ENCODE data around the gene SERPING1. TPM values are rescaled to one million over a fixed set of nuclear protein-coding genes. Genes with fewer than 3 reads are reported as not detected.

SERPING1 gene
- total RNA-seq, 6 donors from 2014 or later, result 306 to 573 (median 469) TPM

DNA sequence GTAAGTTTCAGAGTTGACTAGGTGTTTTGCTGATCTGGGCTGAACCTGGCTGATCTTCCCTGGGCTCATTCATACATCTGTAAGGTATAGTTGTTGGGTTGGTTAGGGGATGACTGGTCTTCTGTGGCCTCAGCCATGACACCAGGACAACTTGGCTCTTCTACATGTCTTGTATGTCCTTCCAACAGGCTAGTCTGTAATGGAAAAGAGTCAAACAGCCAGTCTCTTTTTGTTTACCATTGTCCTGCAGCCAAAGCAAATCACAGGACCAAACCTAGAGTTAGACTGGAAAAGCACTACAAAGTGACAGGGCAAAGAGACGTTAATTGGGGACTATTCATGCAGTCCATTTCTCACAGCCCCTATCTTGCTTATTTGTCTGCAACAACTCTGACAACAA, 17.8 kb downstream of the SERPING1 start:
- WGBS, 2 donors, result 64 to 74% methylated on average over 1 of the region's 1 CpG

DNA sequence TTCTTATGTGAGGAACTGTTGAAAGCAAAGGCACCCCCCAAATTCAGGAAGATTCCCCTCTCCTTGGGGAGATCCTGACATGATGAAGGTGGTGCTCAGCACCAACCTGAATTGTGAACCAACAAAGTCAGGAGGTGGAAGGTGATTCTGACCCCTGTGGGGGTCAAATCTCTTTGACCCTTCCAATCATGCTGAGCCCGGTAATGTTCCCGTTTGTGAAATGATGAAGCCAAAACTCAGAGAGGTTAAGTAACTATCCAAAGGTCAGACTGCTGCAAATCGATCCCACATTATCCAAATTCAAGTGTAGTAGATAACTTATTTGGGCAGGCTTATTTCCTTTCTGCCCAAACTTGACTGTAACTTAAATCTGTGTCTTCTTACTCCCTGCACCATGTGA, 19.1 kb downstream of the SERPING1 start:
- peaks cover 19 to 66% (median 33%) of the 10 kb centered on the region in 4 donors for H3K36me3 ChIP-seq

More for the DNA sequence above, 17.8 kb downstream of the SERPING1 start:
- H3K27ac ChIP-seq, result no peak overlapping the region
- no peak overlapping the region for H3K4me3 ChIP-seq
- ATAC-seq (ENCODE audit: low FRiP score in 2 of 2) (no peak), DNase-seq (no peak)
- H3K27me3 ChIP-seq, result no peaks in the 10 kb centered on the region
- no peaks in the 10 kb centered on the region for H3K4me1 ChIP-seq
- peaks cover 19 to 69% (median 40%) of the 10 kb centered on the region in 4 donors for H3K36me3 ChIP-seq
- peaks cover 0 to 9% (median 3%) of the 10 kb centered on the region in 4 donors for H3K9me3 ChIP-seq
- TF ChIP-seq POLR2AphosphoS5 (IDR thresholded peaks at IDR 0.05), result no peak
- no peak for TF ChIP-seq EP300 (IDR thresholded peaks at IDR 0.05)
- TF ChIP-seq POLR2A (IDR thresholded peaks at IDR 0.05), result no peak
- TF ChIP-seq, protein P1, sequence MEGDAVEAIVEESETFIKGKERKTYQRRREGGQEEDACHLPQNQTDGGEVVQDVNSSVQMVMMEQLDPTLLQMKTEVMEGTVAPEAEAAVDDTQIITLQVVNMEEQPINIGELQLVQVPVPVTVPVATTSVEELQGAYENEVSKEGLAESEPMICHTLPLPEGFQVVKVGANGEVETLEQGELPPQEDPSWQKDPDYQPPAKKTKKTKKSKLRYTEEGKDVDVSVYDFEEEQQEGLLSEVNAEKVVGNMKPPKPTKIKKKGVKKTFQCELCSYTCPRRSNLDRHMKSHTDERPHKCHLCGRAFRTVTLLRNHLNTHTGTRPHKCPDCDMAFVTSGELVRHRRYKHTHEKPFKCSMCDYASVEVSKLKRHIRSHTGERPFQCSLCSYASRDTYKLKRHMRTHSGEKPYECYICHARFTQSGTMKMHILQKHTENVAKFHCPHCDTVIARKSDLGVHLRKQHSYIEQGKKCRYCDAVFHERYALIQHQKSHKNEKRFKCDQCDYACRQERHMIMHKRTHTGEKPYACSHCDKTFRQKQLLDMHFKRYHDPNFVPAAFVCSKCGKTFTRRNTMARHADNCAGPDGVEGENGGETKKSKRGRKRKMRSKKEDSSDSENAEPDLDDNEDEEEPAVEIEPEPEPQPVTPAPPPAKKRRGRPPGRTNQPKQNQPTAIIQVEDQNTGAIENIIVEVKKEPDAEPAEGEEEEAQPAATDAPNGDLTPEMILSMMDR (IDR thresholded peaks at IDR 0.05), result no peak

DNA sequence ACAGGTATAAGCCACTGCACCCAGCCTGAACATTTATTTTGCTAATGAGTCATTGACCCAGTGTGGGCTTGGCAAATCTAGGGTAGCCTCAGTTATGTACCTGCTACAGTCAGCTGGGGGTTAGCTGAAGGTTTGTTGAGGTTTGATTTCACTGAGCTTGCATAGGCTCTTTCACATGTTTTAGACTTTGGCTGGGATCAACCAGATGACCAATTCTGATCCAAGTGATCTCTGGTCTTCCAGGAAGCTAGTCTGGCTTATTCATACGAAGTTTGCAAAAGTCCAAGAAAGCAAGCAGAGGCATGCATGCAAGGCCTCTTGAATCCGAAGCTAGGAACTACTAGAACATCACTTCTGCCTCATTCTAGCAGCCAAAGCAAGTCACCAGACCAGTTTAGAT, 21.0 kb downstream of the SERPING1 start:
- DNase-seq (no peak), ATAC-seq (ENCODE audit: low FRiP score in 2 of 2) (no peak)
- no peak overlapping the region for H3K4me3 ChIP-seq
- no peaks in the 10 kb centered on the region for H3K27me3 ChIP-seq
- peaks cover 11 to 48% (median 21%) of the 10 kb centered on the region in 4 donors for H3K36me3 ChIP-seq
- H3K4me1 ChIP-seq, result no peaks in the 10 kb centered on the region
- H3K9me3 ChIP-seq, result peaks cover 0 to 9% (median 3%) of the 10 kb centered on the region in 4 donors
- 78 to 86% methylated on average over 2 of the region's 2 CpGs for WGBS, 2 donors
- no peak overlapping the region for H3K27ac ChIP-seq
- TF ChIP-seq EP300 (IDR thresholded peaks at IDR 0.05), result no peak

More for the DNA sequence above, 19.1 kb downstream of the SERPING1 start:
- DNase-seq (no peak), ATAC-seq (ENCODE audit: low FRiP score in 2 of 2) (no peak)
- H3K27me3 ChIP-seq, result no peaks in the 10 kb centered on the region
- H3K4me1 ChIP-seq, result no peaks in the 10 kb centered on the region
- WGBS, 2 donors, result 69 to 76% methylated on average over 3 of the region's 3 CpGs
- TF ChIP-seq EP300 (IDR thresholded peaks at IDR 0.05) (no peak), POLR2AphosphoS5 (IDR thresholded peaks at IDR 0.05) (no peak)
- TF ChIP-seq, protein P1 (IDR thresholded peaks at IDR 0.05), result no peak
- H3K9me3 ChIP-seq, result peaks cover 0 to 9% (median 3%) of the 10 kb centered on the region in 4 donors
- H3K27ac ChIP-seq, result no peak overlapping the region
- H3K4me3 ChIP-seq, result no peak overlapping the region

DNA sequence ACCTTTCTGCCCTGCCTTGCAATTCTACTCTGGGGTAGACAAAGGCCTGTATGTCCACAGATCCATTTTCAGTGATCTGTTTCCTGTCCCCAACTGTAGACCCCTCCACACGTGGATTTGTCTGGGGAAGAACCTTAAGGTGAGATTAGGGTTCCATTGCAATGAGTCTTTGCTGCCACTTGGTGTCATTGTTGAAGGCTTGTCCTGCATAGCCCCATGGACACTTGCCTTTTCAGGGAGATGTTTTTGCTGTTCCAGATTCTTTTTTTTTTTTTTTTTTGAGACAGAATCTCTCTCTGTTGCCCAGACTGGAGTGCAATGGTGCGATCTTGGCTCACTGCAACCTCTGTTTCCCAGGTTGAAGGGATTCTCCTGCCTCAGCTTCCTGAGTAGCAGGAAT, 21.8 kb downstream of the SERPING1 start:
- Histone ChIP-seq H3K27ac (no peak overlapping the region), H3K4me3 (no peak overlapping the region), H3K4me1 (no peaks in the 10 kb centered on the region), H3K36me3 (peaks cover 4 to 39% (median 12%) of the 10 kb centered on the region in 4 donors), H3K9me3 (peaks cover 0 to 9% (median 3%) of the 10 kb centered on the region in 4 donors), H3K27me3 (no peaks in the 10 kb centered on the region)
- TF ChIP-seq POLR2AphosphoS5 (IDR thresholded peaks at IDR 0.05), result no peak
- TF ChIP-seq POLR2A (IDR thresholded peaks at IDR 0.05), result no peak
- TF ChIP-seq, protein P1 (IDR thresholded peaks at IDR 0.05), result no peak
- no peak for TF ChIP-seq EP300 (IDR thresholded peaks at IDR 0.05)
- 91 to 94% methylated on average over 2 of the region's 2 CpGs for WGBS, 2 donors
- ATAC-seq (ENCODE audit: low FRiP score in 2 of 2) (no peak), DNase-seq (no peak)

DNA sequence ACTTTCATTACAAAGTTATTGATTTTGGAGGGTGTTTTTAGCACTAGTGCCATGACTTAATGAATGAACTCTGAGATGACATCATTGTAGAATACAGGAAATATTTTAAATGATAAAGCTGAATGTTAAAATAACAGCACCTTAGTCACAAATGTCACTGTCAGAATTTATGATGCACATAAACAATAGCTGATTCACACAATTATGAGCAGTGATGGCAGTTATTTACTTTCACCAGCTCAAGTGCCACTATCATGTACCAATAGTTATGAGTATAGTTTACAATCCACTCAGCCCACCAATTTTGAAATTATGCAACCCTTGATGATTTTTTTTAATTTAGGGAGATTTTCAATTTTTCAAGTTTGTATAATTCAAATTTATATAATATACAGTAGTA, 23.0 kb downstream of the SERPING1 start:
- ATAC-seq (ENCODE audit: low FRiP score in 2 of 2), result no peak
- no peaks in the 10 kb centered on the region for H3K4me1 ChIP-seq
- no peak for DNase-seq
- no peaks in the 10 kb centered on the region for H3K27me3 ChIP-seq
- no peak overlapping the region for H3K27ac ChIP-seq
- H3K36me3 ChIP-seq, result peaks cover 0 to 27% (median 4%) of the 10 kb centered on the region in 4 donors
- no peak overlapping the region for H3K4me3 ChIP-seq
- H3K9me3 ChIP-seq, result peaks cover 0 to 9% (median 3%) of the 10 kb centered on the region in 4 donors
- TF ChIP-seq, protein P1 (IDR thresholded peaks at IDR 0.05), result no peak
- no peak for TF ChIP-seq POLR2AphosphoS5 (IDR thresholded peaks at IDR 0.05)
- TF ChIP-seq EP300 (IDR thresholded peaks at IDR 0.05), result no peak
- TF ChIP-seq POLR2A (IDR thresholded peaks at IDR 0.05), result no peak
